Effector memory CD4-positive, alpha-beta T cell (primary cell): ENCODE results near the gene TINAGL1.

Experiments used
- DNase-seq, 3 donors: peaks; one replicate each; pipeline ENCODE4 v3.0.0-alpha.2; 2020
- H3K27ac ChIP-seq: 2 replicates; pipeline ENCODE4 v1.7.0; 2013; ENCODE audit warnings: mild to moderate bottlenecking, low read length, moderate library complexity; ENCODE audit not compliant: insufficient read depth, poor library complexity, severe bottlenecking
- H3K27me3 ChIP-seq: replicated peaks from 2 replicates; pipeline ENCODE4 v1.7.0; 2013; ENCODE audit warnings: mild to moderate bottlenecking, low read length; ENCODE audit not compliant: insufficient read depth, control insufficient read depth, poor library complexity, severe bottlenecking
- H3K36me3 ChIP-seq: 2 replicates; pipeline ENCODE4 v1.7.0; 2013; ENCODE audit warnings: mild to moderate bottlenecking, low read length, moderate library complexity; ENCODE audit not compliant: control insufficient read depth, insufficient read depth
- H3K4me1 ChIP-seq: 2 replicates; pipeline ENCODE4 v1.7.0; 2013; ENCODE audit warnings: low read length, mild to moderate bottlenecking; ENCODE audit not compliant: control insufficient read depth, insufficient read depth, poor library complexity, severe bottlenecking
- H3K4me3 ChIP-seq: 2 replicates; pipeline ENCODE4 v1.7.0; 2013; ENCODE audit warnings: low read length, low read depth, mild to moderate bottlenecking; ENCODE audit not compliant: insufficient read depth, poor library complexity, severe bottlenecking
- H3K9me3 ChIP-seq: 2 replicates; pipeline ENCODE4 v1.7.0; 2013; ENCODE audit warnings: mild to moderate bottlenecking, low read length, moderate library complexity; ENCODE audit not compliant: control insufficient read depth

TINAGL1 gene

GRCh38 chr1:31627301-31627929, 51.1 kb downstream of the TINAGL1 start:
- H3K36me3 ChIP-seq: peaks cover 60% of the 10 kb centered on the region
- no peaks in the 10 kb centered on the region for H3K27me3 ChIP-seq
- no peaks in the 10 kb centered on the region for H3K9me3 ChIP-seq
- DNase-seq: no peak
- H3K4me1 ChIP-seq: no peaks in the 10 kb centered on the region
- no peak overlapping the region for H3K27ac ChIP-seq
- H3K4me3 ChIP-seq: no peak overlapping the region

- Histone ChIP-seq H3K36me3 (peaks cover 66% of the 10 kb centered on the region), H3K4me3 (no peak overlapping the region), H3K27me3 (no peaks in the 10 kb centered on the region), H3K9me3 (no peaks in the 10 kb centered on the region), H3K4me1 (no peaks in the 10 kb centered on the region), H3K27ac (no peak overlapping the region)
- no peak for DNase-seq
These were observed 51.7 kb downstream of the TINAGL1 start for GRCh38 chr1:31627930-31628559.

- no peaks in the 10 kb centered on the region for H3K4me1 ChIP-seq
- H3K9me3 ChIP-seq: no peaks in the 10 kb centered on the region
- H3K27me3 ChIP-seq: no peaks in the 10 kb centered on the region
- H3K4me3 ChIP-seq: no peak overlapping the region
- H3K36me3 ChIP-seq: peaks cover 73% of the 10 kb centered on the region
- no peak for DNase-seq
- no peak overlapping the region for H3K27ac ChIP-seq
These were observed 52.7 kb downstream of the TINAGL1 start for GRCh38 chr1:31628931-31629556.

- H3K36me3 ChIP-seq: peaks cover 76% of the 10 kb centered on the region
- no peak for DNase-seq
- no peaks in the 10 kb centered on the region for H3K4me1 ChIP-seq
- no peaks in the 10 kb centered on the region for H3K27me3 ChIP-seq
- no peak overlapping the region for H3K4me3 ChIP-seq
- no peak overlapping the region for H3K27ac ChIP-seq
- no peaks in the 10 kb centered on the region for H3K9me3 ChIP-seq
These were observed 56.3 kb downstream of the TINAGL1 start for GRCh38 chr1:31632649-31633048.

DNA sequence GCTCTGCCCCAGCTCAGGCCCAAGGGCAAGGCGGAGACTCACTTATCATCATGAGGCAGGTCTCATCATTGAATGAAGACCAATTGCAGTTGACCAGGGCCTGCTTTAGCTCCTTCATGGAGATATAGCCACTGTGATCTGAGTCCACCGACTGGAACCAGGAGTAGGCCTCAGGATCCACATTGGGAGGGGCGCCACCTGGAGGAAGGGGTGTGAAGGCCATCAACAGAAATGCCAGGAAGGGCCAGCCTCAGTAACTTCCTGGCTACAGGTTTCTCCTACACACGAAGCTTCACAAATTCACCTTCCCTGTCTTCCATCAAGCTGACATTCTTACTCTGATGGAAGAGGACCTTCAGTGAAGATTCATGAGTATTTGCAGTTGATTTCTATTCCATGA, 56.8 kb downstream of the TINAGL1 start:
- H3K27me3 ChIP-seq: no peaks in the 10 kb centered on the region
- H3K27ac ChIP-seq: no peak overlapping the region
- H3K4me1 ChIP-seq: no peaks in the 10 kb centered on the region
- H3K36me3 ChIP-seq: peaks cover 72% of the 10 kb centered on the region
- no peaks in the 10 kb centered on the region for H3K9me3 ChIP-seq
- no peak for DNase-seq
- no peak overlapping the region for H3K4me3 ChIP-seq
